HL-60 (cell line): Measurements from ENCODE around the gene PPM1A.

Source experiments
- DNase-seq, 2 experiments: peaks; one replicate each; pipeline ENCODE4 v3.0.0-alpha.2; 2010 to 2020; ENCODE audit warnings: low read depth in 1 of 2, low spot score in 1 of 2
- H3K27ac ChIP-seq: fragments of 250-450 bp; sonication (Bioruptor Pico); replicated peaks from 2 replicates; pipeline ENCODE4 v1.5.1; 2020; ENCODE audit warnings: mild to moderate bottlenecking, moderate library complexity
- H3K27me3 ChIP-seq: fragments of 250-450 bp; sonication (Bioruptor Pico); 2 replicates; pipeline ENCODE4 v1.5.1; 2021; ENCODE audit warnings: mild to moderate bottlenecking, moderate library complexity; ENCODE audit not compliant: insufficient read depth, poor library complexity, severe bottlenecking
- H3K4me3 ChIP-seq: replicated peaks from 2 replicates; pipeline ENCODE4 v1.5.1; 2011; ENCODE audit warnings: mild to moderate bottlenecking, control low read depth, low read length; ENCODE audit not compliant: insufficient read depth
- GABPA ChIP-seq: IDR thresholded peaks from 2 replicates; pipeline ENCODE4 v1.6.1; 2012; ENCODE audit warnings: low read depth
- POLR2AphosphoS5 ChIP-seq: IDR thresholded peaks from 2 replicates; pipeline ENCODE4 v1.6.1; 2012; ENCODE audit warnings: low read depth
- SPI1 ChIP-seq: IDR thresholded peaks from 2 replicates; pipeline ENCODE4 v1.6.1; 2012; ENCODE audit warnings: low read depth, mild to moderate bottlenecking, borderline replicate concordance
- TF ChIP-seq, protein P1 (sequence below): IDR thresholded peaks from 2 replicates; pipeline ENCODE4 v1.6.1; 2012; ENCODE audit warnings: low read depth; ENCODE audit not compliant: insufficient replicate concordance
- TF ChIP-seq, protein P2 (sequence below): IDR thresholded peaks from one replicate; pipeline ENCODE4 v1.5.1; 2011; ENCODE audit warnings: low read length, control low read depth, inconsistent platforms; ENCODE audit not compliant: insufficient read depth

PPM1A gene

DNA sequence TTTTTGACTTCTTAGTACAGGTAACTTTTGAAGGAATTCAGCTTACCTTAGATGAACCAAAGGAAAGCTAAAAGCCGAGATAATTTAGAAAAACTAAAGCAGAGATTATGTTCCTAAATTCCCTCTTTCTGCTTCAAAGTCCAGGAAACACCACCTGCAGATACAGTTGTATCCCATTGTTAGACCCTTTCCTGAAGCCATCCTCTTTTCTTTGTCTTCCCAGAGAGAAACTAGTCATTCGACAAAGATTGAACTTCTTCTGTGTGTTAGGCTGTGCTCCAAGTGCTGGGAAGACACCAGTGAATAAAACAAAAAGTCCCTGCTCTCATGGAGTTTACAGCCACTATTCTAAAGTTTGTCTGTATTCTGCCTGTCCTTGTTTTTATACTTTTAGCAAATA is 29.3 kb downstream of the PPM1A start:
- H3K27ac ChIP-seq: no peak overlapping the region
- TF ChIP-seq GABPA (no peak), POLR2AphosphoS5 (no peak), SPI1 (no peak)
- TF ChIP-seq, protein P1, sequence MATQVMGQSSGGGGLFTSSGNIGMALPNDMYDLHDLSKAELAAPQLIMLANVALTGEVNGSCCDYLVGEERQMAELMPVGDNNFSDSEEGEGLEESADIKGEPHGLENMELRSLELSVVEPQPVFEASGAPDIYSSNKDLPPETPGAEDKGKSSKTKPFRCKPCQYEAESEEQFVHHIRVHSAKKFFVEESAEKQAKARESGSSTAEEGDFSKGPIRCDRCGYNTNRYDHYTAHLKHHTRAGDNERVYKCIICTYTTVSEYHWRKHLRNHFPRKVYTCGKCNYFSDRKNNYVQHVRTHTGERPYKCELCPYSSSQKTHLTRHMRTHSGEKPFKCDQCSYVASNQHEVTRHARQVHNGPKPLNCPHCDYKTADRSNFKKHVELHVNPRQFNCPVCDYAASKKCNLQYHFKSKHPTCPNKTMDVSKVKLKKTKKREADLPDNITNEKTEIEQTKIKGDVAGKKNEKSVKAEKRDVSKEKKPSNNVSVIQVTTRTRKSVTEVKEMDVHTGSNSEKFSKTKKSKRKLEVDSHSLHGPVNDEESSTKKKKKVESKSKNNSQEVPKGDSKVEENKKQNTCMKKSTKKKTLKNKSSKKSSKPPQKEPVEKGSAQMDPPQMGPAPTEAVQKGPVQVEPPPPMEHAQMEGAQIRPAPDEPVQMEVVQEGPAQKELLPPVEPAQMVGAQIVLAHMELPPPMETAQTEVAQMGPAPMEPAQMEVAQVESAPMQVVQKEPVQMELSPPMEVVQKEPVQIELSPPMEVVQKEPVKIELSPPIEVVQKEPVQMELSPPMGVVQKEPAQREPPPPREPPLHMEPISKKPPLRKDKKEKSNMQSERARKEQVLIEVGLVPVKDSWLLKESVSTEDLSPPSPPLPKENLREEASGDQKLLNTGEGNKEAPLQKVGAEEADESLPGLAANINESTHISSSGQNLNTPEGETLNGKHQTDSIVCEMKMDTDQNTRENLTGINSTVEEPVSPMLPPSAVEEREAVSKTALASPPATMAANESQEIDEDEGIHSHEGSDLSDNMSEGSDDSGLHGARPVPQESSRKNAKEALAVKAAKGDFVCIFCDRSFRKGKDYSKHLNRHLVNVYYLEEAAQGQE: no peak
- TF ChIP-seq, protein P2, sequence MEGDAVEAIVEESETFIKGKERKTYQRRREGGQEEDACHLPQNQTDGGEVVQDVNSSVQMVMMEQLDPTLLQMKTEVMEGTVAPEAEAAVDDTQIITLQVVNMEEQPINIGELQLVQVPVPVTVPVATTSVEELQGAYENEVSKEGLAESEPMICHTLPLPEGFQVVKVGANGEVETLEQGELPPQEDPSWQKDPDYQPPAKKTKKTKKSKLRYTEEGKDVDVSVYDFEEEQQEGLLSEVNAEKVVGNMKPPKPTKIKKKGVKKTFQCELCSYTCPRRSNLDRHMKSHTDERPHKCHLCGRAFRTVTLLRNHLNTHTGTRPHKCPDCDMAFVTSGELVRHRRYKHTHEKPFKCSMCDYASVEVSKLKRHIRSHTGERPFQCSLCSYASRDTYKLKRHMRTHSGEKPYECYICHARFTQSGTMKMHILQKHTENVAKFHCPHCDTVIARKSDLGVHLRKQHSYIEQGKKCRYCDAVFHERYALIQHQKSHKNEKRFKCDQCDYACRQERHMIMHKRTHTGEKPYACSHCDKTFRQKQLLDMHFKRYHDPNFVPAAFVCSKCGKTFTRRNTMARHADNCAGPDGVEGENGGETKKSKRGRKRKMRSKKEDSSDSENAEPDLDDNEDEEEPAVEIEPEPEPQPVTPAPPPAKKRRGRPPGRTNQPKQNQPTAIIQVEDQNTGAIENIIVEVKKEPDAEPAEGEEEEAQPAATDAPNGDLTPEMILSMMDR: no peak
- H3K27me3 ChIP-seq: no peaks in the 10 kb centered on the region
- no peak overlapping the region for H3K4me3 ChIP-seq
- no peak for DNase-seq

DNA sequence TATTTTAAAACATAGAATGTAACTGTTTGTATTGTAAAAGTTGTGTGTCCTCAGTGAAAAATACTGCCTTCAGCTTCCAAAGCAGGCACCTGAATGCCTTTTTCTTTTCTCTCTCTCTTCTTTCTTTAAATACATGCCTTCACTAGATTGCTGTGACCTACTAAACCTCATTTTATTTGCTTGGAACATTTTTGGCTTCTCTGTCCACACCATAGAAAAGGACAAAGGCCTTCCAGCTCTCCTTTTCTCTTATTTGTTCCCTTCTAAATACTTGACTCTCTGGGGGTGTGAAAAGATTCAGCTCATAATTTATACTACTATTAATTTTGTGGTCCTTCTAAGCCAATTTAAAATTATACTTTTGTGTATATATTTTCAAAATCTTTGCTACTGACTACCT is 38.4 kb downstream of the PPM1A start:
- H3K27ac ChIP-seq: no peak overlapping the region
- no peak overlapping the region for H3K4me3 ChIP-seq
- H3K27me3 ChIP-seq: no peaks in the 10 kb centered on the region
- TF ChIP-seq, protein P2: no peak
- TF ChIP-seq GABPA: no peak
- TF ChIP-seq, protein P1: no peak
- no peak for TF ChIP-seq SPI1
- no peak for TF ChIP-seq POLR2AphosphoS5
- no peak for DNase-seq

DNA sequence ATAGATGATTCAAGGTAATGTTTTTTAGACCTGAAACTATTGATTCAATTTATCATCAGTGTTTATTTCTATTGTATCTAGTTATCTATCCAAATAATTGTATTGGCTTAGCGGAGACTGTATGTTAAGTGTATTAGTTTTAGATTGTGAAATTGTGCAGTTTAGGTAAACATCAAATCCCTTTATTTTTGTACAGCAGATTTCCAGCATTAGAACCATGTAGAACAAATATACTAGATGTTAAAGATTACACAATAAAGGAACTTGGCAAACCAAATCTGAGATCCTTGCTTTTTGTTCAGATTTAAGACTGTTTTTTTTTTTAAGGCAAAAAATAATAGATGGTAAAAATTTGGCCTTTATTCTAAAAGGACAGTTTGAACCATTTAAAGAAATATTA is 39.3 kb downstream of the PPM1A start:
- no peaks in the 10 kb centered on the region for H3K27me3 ChIP-seq
- DNase-seq: no peak

More for the DNA sequence above, 39.3 kb downstream of the PPM1A start:
- H3K27ac ChIP-seq: no peak overlapping the region
- TF ChIP-seq POLR2AphosphoS5: no peak
- TF ChIP-seq, protein P1: no peak
- TF ChIP-seq, protein P2: no peak
- TF ChIP-seq GABPA: no peak
- no peak for TF ChIP-seq SPI1
- no peak overlapping the region for H3K4me3 ChIP-seq
